Activated gamma-delta T cell treated with anti-CD3 and anti-CD28 coated beads, Interleukin-2, amount 50 U/mL, for 16 hours (primary cell): ENCODE measurements around the gene ZNF433.
"Not testable (repeated sequence)": the region's sequence is repeated elsewhere in the genome, so short reads cannot be mapped to it uniquely, and the experiment has no call there.

Experiments used
- DNase-seq: peaks from one replicate; pipeline ENCODE4 v3.0.0-alpha.2; 2020; ENCODE audit warnings: low read depth

The ZNF433 gene

GRCh38 chr19:12035220-12036172 lies at the start of gene ZNF433:
ZNF433 (minus strand) TSS chr19:12035679; CDS start chr19:12035539, 140 bp downstream.
- DNase-seq: peak; percentile 45

GRCh38 chr19:12083336-12083735 lies 47.9 kb upstream of the ZNF433 start:
- not testable (repeated sequence) for DNase-seq

GRCh38 chr19:12077375-12077774 lies 41.9 kb upstream of the ZNF433 start:
- DNase-seq: no peak

GRCh38 chr19:12076331-12076730 lies 40.9 kb upstream of the ZNF433 start:
- not testable (repeated sequence) for DNase-seq

- no peak for DNase-seq
Measured at GRCh38 chr19:12075538-12076139, 40.2 kb upstream of the ZNF433 start.

- DNase-seq: peak; percentile 51
Measured at GRCh38 chr19:12064590-12065538, 29.4 kb upstream of the ZNF433 start, which contains the start of gene ZNF844. ZNF844 (plus strand) TSS chr19:12064731; CDS start chr19:12064874, 143 bp downstream.

- DNase-seq: no peak
Measured at GRCh38 chr19:12055784-12056183, 20.3 kb upstream of the ZNF433 start.

- no peak for DNase-seq
Measured at GRCh38 chr19:12052497-12053169, 17.2 kb upstream of the ZNF433 start, which contains the start of gene ZNF878. ZNF878 (minus strand) TSS chr19:12052961; CDS start chr19:12052801, 160 bp downstream.

- DNase-seq: no peak
Measured at GRCh38 chr19:12052091-12052496, 16.6 kb upstream of the ZNF433 start.

GRCh38 chr19:12047868-12048267 lies 12.4 kb upstream of the ZNF433 start:
- no peak for DNase-seq

- DNase-seq: no peak
Measured at GRCh38 chr19:12043752-12044422, 8.4 kb upstream of the ZNF433 start.

- no peak for DNase-seq
Measured at GRCh38 chr19:12042893-12043292, 7.4 kb upstream of the ZNF433 start.

- no peak for DNase-seq
Measured at GRCh38 chr19:12034620-12035019, 859 bp downstream of the ZNF433 start.

GRCh38 chr19:12034198-12034597 lies 1.3 kb downstream of the ZNF433 start:
- DNase-seq: no peak

- DNase-seq: no peak
Measured at GRCh38 chr19:12015753-12016116, 19.7 kb downstream of the ZNF433 start.

- no peak for DNase-seq
Measured at GRCh38 chr19:12015015-12015752, 20.3 kb downstream of the ZNF433 start.

GRCh38 chr19:12000152-12000981 lies 35.1 kb downstream of the ZNF433 start:
- no peak for DNase-seq

- no peak for DNase-seq
Measured at GRCh38 chr19:11995174-11995573, 40.3 kb downstream of the ZNF433 start.

- not testable (repeated sequence) for DNase-seq
Measured at GRCh38 chr19:11991921-11992320, 43.6 kb downstream of the ZNF433 start.
